ENCODE results near the gene LIMCH1. TPM values are rescaled to one million over a fixed set of nuclear protein-coding genes. Genes with fewer than 3 reads are reported as not detected.
A peak's percentile ranks its signal among the peaks of the same experiment; 100 is the strongest.

The LIMCH1 gene
- total RNA-seq, 1 experiment from 2014 or later, result 48.4 TPM

GRCh38 chr4:41542526-41543275, 4.7 kb downstream of the LIMCH1 start:
- peaks cover 34% of the 10 kb centered on the region for H3K4me1 Mint-ChIP-seq (ENCODE audit: insufficient read depth, unreplicated experiment)

GRCh38 chr4:41545238-41545637, 7.3 kb downstream of the LIMCH1 start:
- Mint-ChIP-seq H3K4me1 (ENCODE audit: insufficient read depth, unreplicated experiment) (peaks cover 15% of the 10 kb centered on the region), H3K9me3 (ENCODE audit: unreplicated experiment) (no peaks in the 10 kb centered on the region), H3K27ac (ENCODE audit: low read depth, unreplicated experiment) (no peak overlapping the region), H3K4me3 (ENCODE audit: unreplicated experiment) (no peak overlapping the region), H3K36me3 (ENCODE audit: insufficient read depth, unreplicated experiment) (no peaks in the 10 kb centered on the region), H3K27me3 (ENCODE audit: insufficient read depth, unreplicated experiment) (no peaks in the 10 kb centered on the region)
- POLR2A ChIA-PET, result no interaction called here
- no TSS peak for BruUV-seq (replicated peaks)
- intact Hi-C loops (cut with micrococcal nuclease), result no loop called here
- no peak for DNase-seq (ENCODE audit: unreplicated experiment)
- CTCF ChIA-PET, result interaction anchor here (0.6 to 0.7 kb wide), 2 partner anchors 146 to 209 kb away, joined by 3 read pairs; no protein-coding TSS in a partner anchor
- TF ChIP-seq CTCF (IDR thresholded peaks at IDR 0.05; ENCODE audit: unreplicated experiment), result no peak

More at GRCh38 chr4:41542526-41543275, 4.7 kb downstream of the LIMCH1 start:
- no peak for TF ChIP-seq CTCF (IDR thresholded peaks at IDR 0.05; ENCODE audit: unreplicated experiment)
- H3K27ac Mint-ChIP-seq (ENCODE audit: low read depth, unreplicated experiment), result no peak overlapping the region
- BruUV-seq (replicated peaks), result no TSS peak
- intact Hi-C loops (cut with micrococcal nuclease), result no loop called here
- ChIA-PET CTCF (interaction anchor here (0.6 kb wide), 1 partner anchor 87 kb away, joined by 3 read pairs; no protein-coding TSS in a partner anchor), POLR2A (interaction anchor here (1.1 to 1.2 kb wide), 2 partner anchors 9 to 14 kb away, joined by 3 to 4 read pairs; no protein-coding TSS in a partner anchor)
- H3K9me3 Mint-ChIP-seq (ENCODE audit: unreplicated experiment), result no peaks in the 10 kb centered on the region
- H3K27me3 Mint-ChIP-seq (ENCODE audit: insufficient read depth, unreplicated experiment), result no peaks in the 10 kb centered on the region
- H3K4me3 Mint-ChIP-seq (ENCODE audit: unreplicated experiment), result no peak overlapping the region
- peak; percentile 76 for DNase-seq (ENCODE audit: unreplicated experiment)
- no peaks in the 10 kb centered on the region for H3K36me3 Mint-ChIP-seq (ENCODE audit: insufficient read depth, unreplicated experiment)

GRCh38 chr4:41546638-41547037, 8.7 kb downstream of the LIMCH1 start:
- no TSS peak for BruUV-seq (replicated peaks)
- CTCF ChIA-PET, result interaction anchor here (0.5 to 0.8 kb wide), 2 partner anchors 388 to 1488 kb away, joined by 3 to 4 read pairs; partner anchors contain the start of gene TMEM33
- no peak for TF ChIP-seq CTCF (IDR thresholded peaks at IDR 0.05; ENCODE audit: unreplicated experiment)
- Mint-ChIP-seq H3K27ac (ENCODE audit: low read depth, unreplicated experiment) (no peak overlapping the region), H3K9me3 (ENCODE audit: unreplicated experiment) (no peaks in the 10 kb centered on the region), H3K36me3 (ENCODE audit: insufficient read depth, unreplicated experiment) (no peaks in the 10 kb centered on the region), H3K27me3 (ENCODE audit: insufficient read depth, unreplicated experiment) (no peaks in the 10 kb centered on the region), H3K4me1 (ENCODE audit: insufficient read depth, unreplicated experiment) (peaks cover 19% of the 10 kb centered on the region), H3K4me3 (ENCODE audit: unreplicated experiment) (no peak overlapping the region)
- intact Hi-C loops (cut with micrococcal nuclease), result no loop called here
- POLR2A ChIA-PET, result interaction anchor here (0.9 kb wide), 1 partner anchor 27 kb away, joined by 3 read pairs; no protein-coding TSS in a partner anchor
- DNase-seq (ENCODE audit: unreplicated experiment), result no peak

- Mint-ChIP-seq H3K36me3 (ENCODE audit: insufficient read depth, unreplicated experiment) (no peaks in the 10 kb centered on the region), H3K4me3 (ENCODE audit: unreplicated experiment) (no peak overlapping the region), H3K27me3 (ENCODE audit: insufficient read depth, unreplicated experiment) (no peaks in the 10 kb centered on the region), H3K9me3 (ENCODE audit: unreplicated experiment) (no peaks in the 10 kb centered on the region), H3K27ac (ENCODE audit: low read depth, unreplicated experiment) (no peak overlapping the region), H3K4me1 (ENCODE audit: insufficient read depth, unreplicated experiment) (peaks cover 6% of the 10 kb centered on the region)
- CTCF ChIA-PET, result no interaction called here
- DNase-seq (ENCODE audit: unreplicated experiment), result no peak
- no peak for TF ChIP-seq CTCF (IDR thresholded peaks at IDR 0.05; ENCODE audit: unreplicated experiment)
- BruUV-seq (replicated peaks), result no TSS peak
- POLR2A ChIA-PET, result no interaction called here
- intact Hi-C loops (cut with micrococcal nuclease), result no loop called here
These were observed 10.4 kb downstream of the LIMCH1 start for GRCh38 chr4:41548305-41548880.

Measured in MCF 10A (cell line).